Kidney (tissue), 14 donors: Measurements from ENCODE around the gene STAG1. TPM values are rescaled to one million over a fixed set of nuclear protein-coding genes. Genes with fewer than 3 reads are reported as not detected.
"Not testable (repeated sequence)": the region's sequence is repeated elsewhere in the genome, so short reads cannot be mapped to it uniquely, and the experiment has no call there.

ENCODE experiments used
- DNase-seq, 5 donors: peaks; one replicate each; pipeline ENCODE4 v3.0.0-alpha.2; 2013 to 2020
- FAIRE-seq: peaks from 2 replicates; lab custom pipeline; 2012; peaks lifted over from hg19 to GRCh38; lab: Jason Lieb, UNC
- H3K27ac ChIP-seq, 2 donors: one replicate each; pipeline ENCODE4 v1.7.0; 2013; ENCODE audit warnings: low read depth in 2 of 2, low read length in 2 of 2, inconsistent platforms in 1 of 2
- H3K27me3 ChIP-seq: one replicate; pipeline ENCODE4 v1.7.1; 2013; ENCODE audit warnings: low read length, inconsistent platforms; ENCODE audit not compliant: control insufficient read depth, insufficient read depth
- H3K36me3 ChIP-seq, 3 donors: one replicate each; pipeline versions ENCODE4 v1.7.0 to v1.7.1; 2013; ENCODE audit warnings: low read length in 3 of 3, control low read depth in 1 of 3, inconsistent platforms in 1 of 3; ENCODE audit not compliant: insufficient read depth in 3 of 3, control insufficient read depth in 2 of 3
- H3K4me1 ChIP-seq, 3 donors: one replicate each; pipeline versions ENCODE4 v1.7.0 to v1.7.1; 2013; ENCODE audit warnings: low read length in 3 of 3, inconsistent platforms in 1 of 3, low read depth in 1 of 3; ENCODE audit not compliant: control insufficient read depth in 2 of 3, insufficient read depth in 2 of 3
- H3K4me3 ChIP-seq, 3 donors: one replicate each; pipeline versions ENCODE4 v1.7.0 to v1.8.1; 2013; ENCODE audit warnings: low read length in 3 of 3, control low read depth in 1 of 3, inconsistent platforms in 1 of 3
- H3K9ac ChIP-seq, 3 donors: one replicate each; pipeline versions ENCODE4 v1.7.0 to v1.7.1; 2013; ENCODE audit warnings: low read length in 3 of 3, control low read depth in 1 of 3, inconsistent platforms in 1 of 3
- H3K9me3 ChIP-seq, 3 donors: one replicate each; pipeline versions ENCODE4 v1.7.0 to v1.7.1; 2013; ENCODE audit warnings: low read length in 3 of 3, control low read depth in 1 of 3, inconsistent platforms in 1 of 3; ENCODE audit not compliant: control insufficient read depth in 2 of 3, insufficient read depth in 1 of 3
- CTCF ChIP-seq: IDR thresholded peaks from 3 replicates; pipeline ENCODE4 v1.5.1; 2012; ENCODE audit warnings: mild to moderate bottlenecking, moderate library complexity, borderline replicate concordance; ENCODE audit not compliant: insufficient read depth; ENCODE audit errors: extremely low read depth
- intact Hi-C: fragments of 100-400 bp; cut with DNase I; formaldehyde crosslinking; loops from one replicate; pipeline ENCODE4 v1.11.1; 2022
- polyA plus RNA-seq: library from polyadenylated mRNA; stranded (reverse); fragments of 350-450 nt; fragmentation: Illumina TruSeq; extraction: RNeasy Lipid Tissue Mini Kit (QIAGEN cat#74804); gene quantifications from one replicate; pipeline ENCODE4 v1.2.3, GENCODE V29; 2014; ENCODE audit warnings: low read depth, low replicate concordance; ENCODE audit not compliant: insufficient read depth
- total RNA-seq: library from RNA; stranded (reverse); fragmentation: NEBNext Ultra II Directional; extraction: Animal tissue kit (Norgen Biotek cat#: 25700); gene quantifications from one replicate; pipeline ENCODE4 v1.2.1, GENCODE V29; 2021
- donor health status: control.
- donor health status: control.
- donor health status: control.
- donor health status: control.
- donor health status: control.
- donor health status: DM: yes; HTN: yes; CAD: no.
- donor health status: Normal renal cell carcinoma (clear cell type).

The STAG1 gene
- total and polyA plus RNA-seq, 2 donors from 2014 or later, result 7.8 to 49.9 TPM

- no peaks in the 10 kb centered on the region for H3K9me3 ChIP-seq
- no peaks in the 10 kb centered on the region for H3K36me3 ChIP-seq
- peak overlapping the region; percentile 63 to 89 (median 76) for H3K4me3 ChIP-seq
- TF ChIP-seq CTCF, result peak; percentile 3
- no peaks in the 10 kb centered on the region for H3K27me3 ChIP-seq
- DNase-seq (peak in 2 of 5 donors; percentile 30 to 39), FAIRE-seq (no peak)
- peaks cover 2 to 16% (median 3%) of the 10 kb centered on the region in 3 donors for H3K4me1 ChIP-seq
- peak overlapping the region in 1 of 2 donors; percentile 98 for H3K27ac ChIP-seq
- peak overlapping the region; percentile 56 to 84 (median 73) for H3K9ac ChIP-seq
- intact Hi-C loops, result loop anchor here (10.0 kb wide), 1 partner anchor 264 kb away; no protein-coding TSS in a partner anchor
These were observed 1.8 kb downstream of the STAG1 start for GRCh38 chr3:136750209-136750896.

GRCh38 chr3:136749602-136750001 is 2.6 kb downstream of the STAG1 start:
- Histone ChIP-seq H3K4me1 (peaks cover 2 to 16% (median 3%) of the 10 kb centered on the region in 3 donors), H3K9ac (peak overlapping the region in 2 of 3 donors; percentile 56 to 84)
- not testable (repeated sequence) for H3K9me3 ChIP-seq, DNase-seq, FAIRE-seq, H3K27ac ChIP-seq, H3K27me3 ChIP-seq, H3K36me3 ChIP-seq, H3K4me3 ChIP-seq
- intact Hi-C loops, result loop anchor here (10.0 kb wide), 1 partner anchor 265 kb away; no protein-coding TSS in a partner anchor

GRCh38 chr3:136749091-136749490 is 3.1 kb downstream of the STAG1 start:
- intact Hi-C loops, result no loop called here
- no peak overlapping the region for H3K4me3 ChIP-seq
- H3K9ac ChIP-seq, result no peak overlapping the region
- H3K9me3 ChIP-seq, result no peaks in the 10 kb centered on the region
- H3K27me3 ChIP-seq, result no peaks in the 10 kb centered on the region
- FAIRE-seq, result no peak
- H3K36me3 ChIP-seq, result no peaks in the 10 kb centered on the region
- H3K4me1 ChIP-seq, result peaks cover 2 to 16% (median 3%) of the 10 kb centered on the region in 3 donors
- TF ChIP-seq CTCF, result no peak
- no peak for DNase-seq
- H3K27ac ChIP-seq, result peak overlapping the region in 1 of 2 donors; percentile 23

GRCh38 chr3:136745916-136746315 is 6.3 kb downstream of the STAG1 start:
- H3K4me3 ChIP-seq, result no peak overlapping the region
- FAIRE-seq, result no peak
- H3K27ac ChIP-seq, result no peak overlapping the region
- H3K9me3 ChIP-seq, result no peaks in the 10 kb centered on the region
- no peak for DNase-seq
- intact Hi-C loops, result no loop called here
- no peaks in the 10 kb centered on the region for H3K27me3 ChIP-seq
- TF ChIP-seq CTCF, result no peak
- no peak overlapping the region for H3K9ac ChIP-seq
- H3K36me3 ChIP-seq, result no peaks in the 10 kb centered on the region
- peaks cover 2 to 10% (median 3%) of the 10 kb centered on the region in 3 donors for H3K4me1 ChIP-seq
